Heart left ventricle (tissue), 13 donors: Measurements from ENCODE around the gene SCUBE2.

ENCODE experiments used
- POLR2A ChIP-seq, 2 donors: fragments of 450-650 bp; IDR thresholded peaks; one replicate each; pipeline ENCODE4 v1.6.1; 2017; ENCODE audit warnings: antibody characterized with exemption in 2 of 2, mild to moderate bottlenecking in 2 of 2, moderate library complexity in 2 of 2
- TF ChIP-seq, protein P1 (sequence below), 12 donors: fragments of 200-600 bp; sonication (generic) in 4 of 12; IDR thresholded peaks; one replicate each; pipeline versions ENCODE4 v1.5.0 to v1.8.0; 2018 to 2022; ENCODE audit warnings: antibody characterized with exemption in 12 of 12, mild to moderate bottlenecking in 5 of 12
- donor health status: ischemic (EF 13 %, LVEDD 7.1; RV severe dilation, severe dysfunction).
- donor health status: DM: no; HTN: yes; CAD: no.
- donor health status: DM: no; HTN: no; CAD: no.
- donor health status: ischemic (EF 25% LVEDD 6.9; RV normal size, moderate dysfunction).
- donor health status: ischemic (EF 25% LVEDD 5.7; RV mildly dilated, moderate dysfunction).
- donor health status: ischemic (EF 35%, LVEDD 5.7; RV mildly dilated, moderate dysfunction).
- donor health status: nonischemic (EF 11% LVEDD 7.7; RV severe dilation, severe dysfunction).
- donor health status: DM: yes; HTN: yes; CAD: no.
- donor health status: PGD.
- donor health status: ischemic (EF 29% LVEDD 5.4; RV normal size, mild dysfunction).
- donor health status: nonischemic (EF 23%, LVEDD 6.1; RV moderate dilation, normal function).

DNA sequence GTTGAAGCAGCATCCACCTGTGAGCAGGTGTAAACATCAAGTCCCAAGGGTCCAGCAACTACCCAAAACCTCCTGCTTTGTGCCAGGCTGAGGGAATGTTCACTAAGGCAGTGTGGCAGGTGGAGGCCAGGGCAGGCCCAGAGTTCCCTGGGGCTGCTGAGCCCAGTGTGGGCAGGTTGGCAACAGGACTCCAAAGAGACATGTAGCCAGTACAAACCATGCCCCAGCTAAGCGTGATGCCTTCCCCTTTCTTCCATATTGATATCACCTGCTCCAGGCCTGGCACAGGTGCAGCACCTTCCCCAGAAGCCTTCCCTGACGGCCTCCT, 30.0 kb upstream of the SCUBE2 start:
- TF ChIP-seq POLR2A (IDR thresholded peaks at IDR 0.05), result no peak
- TF ChIP-seq, protein P1, sequence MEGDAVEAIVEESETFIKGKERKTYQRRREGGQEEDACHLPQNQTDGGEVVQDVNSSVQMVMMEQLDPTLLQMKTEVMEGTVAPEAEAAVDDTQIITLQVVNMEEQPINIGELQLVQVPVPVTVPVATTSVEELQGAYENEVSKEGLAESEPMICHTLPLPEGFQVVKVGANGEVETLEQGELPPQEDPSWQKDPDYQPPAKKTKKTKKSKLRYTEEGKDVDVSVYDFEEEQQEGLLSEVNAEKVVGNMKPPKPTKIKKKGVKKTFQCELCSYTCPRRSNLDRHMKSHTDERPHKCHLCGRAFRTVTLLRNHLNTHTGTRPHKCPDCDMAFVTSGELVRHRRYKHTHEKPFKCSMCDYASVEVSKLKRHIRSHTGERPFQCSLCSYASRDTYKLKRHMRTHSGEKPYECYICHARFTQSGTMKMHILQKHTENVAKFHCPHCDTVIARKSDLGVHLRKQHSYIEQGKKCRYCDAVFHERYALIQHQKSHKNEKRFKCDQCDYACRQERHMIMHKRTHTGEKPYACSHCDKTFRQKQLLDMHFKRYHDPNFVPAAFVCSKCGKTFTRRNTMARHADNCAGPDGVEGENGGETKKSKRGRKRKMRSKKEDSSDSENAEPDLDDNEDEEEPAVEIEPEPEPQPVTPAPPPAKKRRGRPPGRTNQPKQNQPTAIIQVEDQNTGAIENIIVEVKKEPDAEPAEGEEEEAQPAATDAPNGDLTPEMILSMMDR (IDR thresholded peaks at IDR 0.05), result no peak
